Esophagus mucosa (tissue), 1 donor: ENCODE measurements around the gene TRPC6. TPM values are rescaled to one million over a fixed set of nuclear protein-coding genes. Genes with fewer than 3 reads are reported as not detected.
A peak's percentile ranks its signal among the peaks of the same experiment; 100 is the strongest.

Source experiments
- ATAC-seq: fragments of 200-7000 bp; cut with Tn5 transposase; one replicate; pipeline ENCODE4 v1.9.1; 2020
- total RNA-seq: library from RNA; stranded (reverse); gene quantifications from one replicate; pipeline ENCODE4 v1.2.4, GENCODE V29; 2023
- donor health status: DM: yes; HTN: yes; CAD: no.

The TRPC6 gene
- total RNA-seq = 0.36 TPM

DNA sequence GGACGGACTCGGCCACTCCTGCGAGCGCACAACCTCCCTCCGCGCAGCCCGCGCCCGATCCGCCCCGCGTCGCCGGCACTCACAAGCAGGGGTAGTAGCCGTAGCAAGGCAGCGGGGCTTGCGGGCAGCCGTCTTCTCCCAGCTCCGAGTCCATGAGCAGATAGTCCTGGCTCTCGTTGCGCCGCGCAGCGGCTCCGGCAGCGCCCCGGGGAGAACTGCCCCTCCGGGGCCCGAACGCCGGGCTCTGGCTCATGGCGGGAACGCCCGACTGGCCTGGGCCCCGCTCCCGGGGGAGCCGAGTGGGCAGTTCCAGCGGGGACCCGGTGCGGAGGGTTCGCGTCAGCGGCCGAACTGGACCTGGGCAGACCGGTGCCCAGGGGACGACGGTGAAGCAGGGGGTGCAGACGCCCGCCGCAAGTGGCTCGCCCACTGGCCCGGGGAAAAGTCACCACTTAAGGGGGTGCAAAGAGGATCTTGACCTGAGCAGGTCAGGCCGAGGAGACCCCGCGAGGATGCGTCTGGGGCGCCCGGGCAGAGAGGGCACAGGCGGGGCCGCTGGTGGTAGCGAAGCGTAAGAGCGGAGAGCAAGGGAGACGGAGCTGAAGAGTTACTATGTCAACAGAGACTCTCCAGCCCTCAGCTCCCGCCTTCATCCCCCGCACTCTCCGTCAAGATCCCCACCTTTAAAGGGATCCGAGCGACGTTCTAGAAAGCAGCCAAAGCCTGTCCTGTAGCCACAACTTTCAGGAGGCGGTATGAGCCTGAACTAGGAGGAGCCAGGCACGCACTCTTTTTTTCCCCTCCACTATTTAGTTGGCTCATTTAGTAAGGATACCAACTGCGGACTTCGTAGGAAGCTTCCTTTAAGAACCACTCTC is at the start of gene TRPC6:
TRPC6 (minus strand) TSS at position 757 of the 878 bp plus-strand sequence; CDS start at position 253, 504 bp downstream.
- peak; percentile 47 for ATAC-seq

DNA sequence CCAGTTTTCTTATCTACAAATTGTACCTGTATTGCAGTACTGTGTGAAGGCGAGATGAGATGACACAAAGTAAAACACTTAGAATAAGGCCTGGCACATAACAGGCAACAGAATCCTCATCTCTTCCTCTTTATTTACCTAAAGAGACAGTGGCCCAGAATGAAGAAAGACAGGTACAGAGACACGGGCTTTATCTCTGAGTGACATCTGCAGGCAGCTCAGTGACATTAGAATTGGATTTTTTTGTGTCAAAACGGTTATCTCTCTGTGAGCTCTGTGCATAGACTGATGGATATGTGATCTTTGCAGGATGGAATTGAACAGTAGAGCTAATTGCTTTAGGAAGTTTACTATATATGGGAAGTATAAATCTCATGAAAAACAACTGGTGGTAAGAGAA is 36.2 kb upstream of the TRPC6 start:
- no peak for ATAC-seq

DNA sequence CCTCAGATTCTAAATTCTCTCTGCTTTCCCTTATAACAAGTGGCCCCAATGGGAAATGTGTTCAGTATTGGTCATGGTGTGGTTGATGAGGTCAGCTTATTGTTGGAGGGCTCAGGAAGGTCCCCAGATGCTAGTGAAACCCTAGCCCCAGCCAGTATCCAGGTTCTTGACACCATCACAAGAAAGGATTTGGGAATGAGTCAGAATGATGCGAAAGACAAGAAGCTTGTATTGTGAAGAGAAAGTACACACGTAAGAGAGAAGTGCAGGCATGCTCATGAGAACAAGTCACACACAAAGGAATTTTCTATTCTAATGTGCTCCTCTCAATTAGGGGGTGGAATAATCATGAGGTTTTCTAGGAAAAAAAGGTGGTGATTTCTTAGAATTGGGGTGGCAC is 34.9 kb upstream of the TRPC6 start:
- peak; percentile 67 for ATAC-seq

DNA sequence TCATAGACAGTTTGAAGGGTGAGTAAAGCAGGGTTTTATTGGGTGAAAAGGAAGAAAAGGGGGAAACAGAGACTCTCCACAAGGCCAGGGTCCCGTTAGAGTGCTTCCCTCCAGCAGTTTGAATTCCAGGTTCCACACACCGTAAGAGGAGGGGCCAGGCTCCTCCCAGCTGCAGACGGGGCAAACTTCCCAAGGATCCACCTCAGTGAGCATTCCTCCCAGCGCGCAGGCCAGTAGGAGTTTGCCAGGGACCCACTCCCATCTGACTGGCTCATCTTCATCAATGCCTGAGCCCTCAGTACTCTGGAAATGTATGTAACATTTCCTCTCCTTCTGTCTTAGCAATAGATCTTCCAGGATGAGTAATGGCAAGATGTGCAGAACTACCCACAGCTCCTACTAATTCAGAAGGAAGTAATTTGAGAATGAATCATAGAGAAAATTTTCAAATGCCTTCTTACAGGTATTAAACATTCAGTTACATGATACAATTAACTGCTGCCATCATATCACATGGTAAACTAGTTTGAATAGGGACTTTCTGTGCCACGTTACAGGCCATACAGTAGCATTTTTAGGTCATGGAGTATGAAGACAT is 34.0 kb upstream of the TRPC6 start:
- ATAC-seq = peak; percentile 86

DNA sequence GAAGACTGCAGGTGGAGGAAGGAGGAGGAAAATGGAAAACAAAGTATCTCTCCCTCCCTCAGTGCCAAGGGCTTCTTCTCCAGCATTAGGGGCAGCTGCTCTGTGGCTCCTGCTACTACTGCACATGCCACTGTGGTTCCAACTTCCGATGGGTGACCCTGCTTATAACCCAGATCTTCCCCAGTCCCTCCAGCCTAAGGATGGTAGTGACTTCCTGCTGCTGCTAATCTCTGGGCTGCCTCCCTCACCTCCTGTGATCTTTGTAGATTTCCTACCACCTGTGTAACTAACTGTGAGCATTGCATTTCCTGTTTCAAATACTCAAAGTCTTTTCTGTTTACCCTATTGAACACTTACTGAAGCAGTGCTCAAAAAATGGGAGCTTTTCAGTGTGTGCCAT is 28.7 kb upstream of the TRPC6 start:
- ATAC-seq = no peak

DNA sequence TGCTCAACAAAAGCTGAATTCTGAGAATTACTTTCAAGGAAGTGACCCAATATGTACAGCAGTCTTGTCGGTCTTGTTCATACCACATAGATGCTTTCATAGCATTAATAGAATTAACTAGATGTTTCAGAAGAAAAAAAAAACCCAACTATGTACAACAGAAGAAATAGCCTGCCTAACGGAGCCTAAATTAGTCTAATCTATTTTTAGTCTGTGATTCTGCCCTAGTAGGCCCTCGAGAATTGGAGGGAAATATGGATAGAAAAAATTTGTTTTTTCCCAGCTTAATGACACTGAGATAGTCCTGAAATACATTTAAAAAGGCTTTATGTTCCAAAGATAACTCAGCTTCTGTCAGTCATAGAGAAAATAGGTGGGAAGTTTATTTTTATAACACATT is 17.1 kb upstream of the TRPC6 start:
- ATAC-seq = no peak

DNA sequence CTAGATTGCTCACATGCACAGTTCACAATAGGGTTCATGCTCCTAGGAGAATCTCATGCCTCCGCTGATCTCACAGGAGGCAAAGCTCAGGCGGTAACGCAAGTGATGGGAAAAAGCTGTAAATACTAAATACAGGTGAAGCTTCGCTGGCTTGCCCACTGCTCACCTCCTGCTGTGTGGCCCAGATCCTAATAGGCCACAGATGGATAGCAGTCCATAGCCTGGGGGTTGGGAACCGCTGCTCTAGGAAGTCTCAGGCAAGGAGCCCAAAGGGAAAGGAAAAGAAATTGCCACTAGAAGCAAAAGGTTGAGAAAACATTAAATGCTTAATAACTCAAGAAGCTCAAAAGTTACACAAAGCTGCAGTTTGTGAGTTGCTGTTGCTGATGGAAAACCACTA is 3.2 kb upstream of the TRPC6 start:
- no peak for ATAC-seq

DNA sequence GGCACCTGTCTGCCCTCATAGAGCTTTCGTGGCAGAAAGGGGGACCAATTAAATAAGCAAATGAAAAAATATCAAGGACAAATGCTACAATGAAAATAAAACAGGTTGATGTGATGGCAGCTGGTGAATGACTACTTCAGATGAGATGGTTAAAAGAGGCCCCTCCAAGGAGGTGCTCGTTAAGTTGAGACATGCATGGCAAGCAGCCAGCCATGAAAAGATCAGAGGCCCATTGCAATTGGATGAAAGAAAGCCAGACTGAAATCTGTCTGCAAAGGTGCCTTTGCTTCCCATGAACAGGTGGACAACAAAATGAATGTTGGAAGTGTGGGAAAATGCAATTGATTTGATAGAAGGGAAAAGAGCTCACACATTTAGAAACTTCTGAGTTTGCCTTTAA is 848 bp upstream of the TRPC6 start:
- ATAC-seq = no peak

DNA sequence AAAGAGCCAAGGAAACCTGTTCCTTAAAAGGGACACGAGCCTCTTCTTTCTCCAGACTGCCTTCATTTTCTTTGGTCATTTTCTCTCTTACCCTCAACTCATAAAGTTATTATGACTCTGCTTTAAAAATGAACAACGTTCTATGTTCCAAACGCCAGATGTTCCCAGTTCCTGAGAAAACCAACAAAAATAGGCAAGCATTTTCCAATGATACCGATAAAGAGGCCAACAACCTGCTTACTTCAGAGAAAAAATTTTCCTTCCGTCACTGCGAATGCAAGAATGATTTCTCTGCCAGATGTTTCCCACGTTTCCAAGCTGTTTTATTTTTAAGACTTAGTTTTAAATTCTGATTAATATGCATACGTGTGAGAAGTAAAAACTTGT is 315 bp upstream of the TRPC6 start:
- ATAC-seq = no peak

DNA sequence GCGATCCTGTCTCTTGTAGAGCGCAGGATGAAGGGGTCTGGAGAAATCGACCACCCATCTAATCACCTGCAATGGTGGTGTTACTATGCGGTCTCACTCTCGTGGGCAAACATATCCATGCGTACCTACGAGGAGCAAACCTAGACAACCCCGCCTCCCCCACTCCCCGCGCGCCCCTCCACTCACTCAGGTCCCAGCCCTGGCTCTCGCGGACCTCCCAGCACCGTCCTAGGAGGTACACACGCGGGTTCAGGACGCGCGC is 887 bp downstream of the TRPC6 start:
- ATAC-seq = no peak

DNA sequence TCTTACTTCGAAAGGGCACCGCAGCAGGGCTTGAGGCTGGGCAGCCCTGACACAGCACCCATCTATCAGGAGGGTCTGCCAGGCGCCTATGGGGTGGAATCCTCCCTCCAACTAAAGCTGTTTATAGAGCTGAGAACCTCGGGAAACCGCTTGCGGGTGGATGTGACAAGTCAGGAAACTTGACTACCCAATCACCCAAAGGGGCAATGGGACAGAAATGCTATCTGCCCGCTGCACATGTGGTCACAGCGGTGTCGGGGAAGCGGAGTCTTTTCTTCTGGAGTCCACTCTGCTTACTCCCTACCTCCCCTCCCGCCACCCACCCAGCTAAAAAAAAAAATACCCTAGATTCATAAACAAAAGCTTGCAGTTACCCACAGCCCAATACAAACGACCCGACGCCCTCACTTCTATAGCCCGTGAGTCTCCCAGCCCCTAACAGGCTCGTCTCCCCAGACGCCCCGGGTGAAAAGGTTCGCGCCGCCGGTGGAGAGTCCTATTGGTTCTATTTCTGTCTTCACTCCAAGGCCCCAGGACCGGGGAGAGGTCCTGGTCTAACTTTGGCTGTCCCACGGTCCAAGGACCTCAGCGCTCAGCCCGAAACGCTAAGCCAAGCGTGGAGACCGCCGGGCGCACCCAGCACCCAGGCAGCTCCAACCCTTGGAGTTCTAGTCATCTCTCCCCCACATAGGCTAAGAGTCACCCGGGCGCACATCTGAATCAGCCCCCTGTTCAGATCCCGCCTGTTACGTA is 1.4 kb downstream of the TRPC6 start:
- ATAC-seq = peak; percentile 26

DNA sequence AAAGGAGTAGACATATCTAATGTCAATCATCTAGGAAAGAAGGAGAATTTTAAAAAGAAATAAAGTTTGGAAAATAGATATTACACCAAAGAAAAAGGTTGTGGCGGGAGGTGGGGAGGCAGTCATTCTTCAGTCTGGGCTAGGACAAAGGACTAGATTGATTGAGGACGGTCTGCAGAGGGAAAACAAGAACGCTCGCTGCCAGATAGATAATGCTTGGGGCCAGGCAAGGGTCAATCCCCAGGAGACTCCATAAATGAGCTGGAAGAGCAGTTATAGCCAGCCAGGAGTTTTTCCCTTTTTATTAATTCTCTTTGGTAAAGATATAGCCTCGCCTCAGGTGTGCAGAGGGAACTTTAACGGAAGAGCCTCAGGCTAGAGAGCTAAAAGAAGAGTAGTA is 6.3 kb downstream of the TRPC6 start:
- no peak for ATAC-seq

DNA sequence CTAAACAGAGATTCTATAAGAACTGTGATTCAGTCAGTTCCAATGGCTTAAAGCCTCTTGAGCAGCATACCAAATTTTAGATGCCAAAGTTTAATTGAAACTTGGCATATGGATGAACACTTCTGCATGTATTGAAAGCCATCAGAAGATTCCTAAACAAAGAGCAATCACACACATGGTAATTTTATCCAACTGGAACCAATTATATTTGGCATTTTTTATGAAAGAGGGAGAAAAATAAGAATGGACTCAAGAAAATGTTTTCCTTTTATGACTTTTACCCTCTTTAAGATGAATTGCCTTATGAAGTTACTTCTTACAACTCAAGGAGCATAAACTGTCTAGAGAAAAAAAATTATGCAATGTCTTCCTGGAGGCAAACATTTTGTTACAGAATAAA is 7.4 kb downstream of the TRPC6 start:
- no peak for ATAC-seq

DNA sequence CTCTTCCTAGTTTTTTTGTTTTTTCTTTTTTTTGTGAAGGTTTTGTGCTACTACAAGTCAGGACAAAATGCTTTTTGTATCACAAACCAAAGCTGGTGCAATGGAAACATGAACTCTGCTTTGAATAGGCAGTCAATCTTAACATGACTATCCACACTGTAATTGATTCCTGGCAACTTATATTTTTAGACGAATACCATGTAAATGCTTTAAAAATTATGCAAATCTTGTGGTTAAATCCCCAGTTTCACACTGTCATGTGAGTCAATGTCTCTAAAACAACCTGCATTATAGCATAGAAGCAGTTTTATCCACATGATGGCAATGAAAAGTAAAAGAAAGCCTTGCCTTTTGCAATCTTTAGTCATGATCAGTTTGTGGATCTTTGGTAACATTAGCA is 8.9 kb downstream of the TRPC6 start:
- no peak for ATAC-seq

DNA sequence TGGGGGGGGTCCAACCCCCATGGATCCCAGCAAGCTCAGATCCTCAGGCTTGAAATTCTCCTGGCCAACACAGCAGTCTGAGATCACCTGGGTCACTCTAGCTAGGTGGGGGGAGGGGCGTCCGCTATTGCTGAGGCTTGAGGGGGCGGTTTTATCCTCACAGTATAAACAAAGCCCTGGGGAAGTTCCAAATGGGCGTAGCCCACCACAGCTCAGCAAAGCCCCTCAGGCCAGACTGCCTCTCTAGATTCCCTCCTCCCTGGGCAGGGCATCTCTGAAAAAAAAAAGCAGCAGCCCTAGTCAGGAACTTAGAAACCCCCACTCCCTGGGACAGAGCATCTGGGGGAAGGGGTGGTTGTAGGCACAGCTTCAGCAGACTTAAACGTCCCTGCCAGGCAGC is 16.7 kb downstream of the TRPC6 start:
- no peak for ATAC-seq

DNA sequence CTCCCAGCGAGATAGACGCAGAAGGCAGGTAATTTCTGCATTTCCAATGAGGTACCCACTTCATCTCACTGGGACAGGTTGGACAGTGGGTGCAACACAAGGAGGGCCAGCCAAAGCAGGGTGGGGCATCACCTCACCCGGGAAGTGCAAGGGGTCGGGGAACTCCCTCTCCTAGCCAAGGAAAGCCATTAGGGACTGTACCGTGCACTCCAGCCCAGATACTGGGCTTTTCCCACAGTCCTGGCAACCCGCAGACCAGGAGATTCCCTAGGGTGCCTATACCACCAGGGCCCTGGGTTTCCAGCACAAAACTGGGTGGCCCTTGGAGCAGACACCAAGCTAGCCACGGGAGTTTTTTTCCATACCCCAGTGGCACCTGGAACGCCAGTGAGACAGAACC is 17.2 kb downstream of the TRPC6 start:
- ATAC-seq = no peak

DNA sequence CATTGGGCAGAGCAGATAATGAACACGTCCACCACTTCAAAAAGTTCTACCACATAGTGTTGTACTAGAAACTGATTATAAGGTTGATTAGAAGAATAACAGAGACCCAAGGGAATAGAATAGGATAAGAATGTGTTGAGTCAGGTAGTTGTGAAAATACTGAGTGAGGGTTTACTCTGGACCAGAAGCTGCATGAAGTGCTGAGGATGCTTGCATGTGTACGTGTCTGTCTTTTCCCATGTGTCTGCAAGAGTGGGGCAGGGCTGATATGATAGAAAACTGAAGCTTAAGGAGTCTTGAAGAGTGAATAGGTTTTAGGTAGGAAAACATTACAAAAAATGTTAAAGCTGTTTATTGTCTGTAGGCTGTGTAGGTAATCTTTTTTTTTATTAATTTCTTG is 20.6 kb downstream of the TRPC6 start:
- ATAC-seq = no peak

DNA sequence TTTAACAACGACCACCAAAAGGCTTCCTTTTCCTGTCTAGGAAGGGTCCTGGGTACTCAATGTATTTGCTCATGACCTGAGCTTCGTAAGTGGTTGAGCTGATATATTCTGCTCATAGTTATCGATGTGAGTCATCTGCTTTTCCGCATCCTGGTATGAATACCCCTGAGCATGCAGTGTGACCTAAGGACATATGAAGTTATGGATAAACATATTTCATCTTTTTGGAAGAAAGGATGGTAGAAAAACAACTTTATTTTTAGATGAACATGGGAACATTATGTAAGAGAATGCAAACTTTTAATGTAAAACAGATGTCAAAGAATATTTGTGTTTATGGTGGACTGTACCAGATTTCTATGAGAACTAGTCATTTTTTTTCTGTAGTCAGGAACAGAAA is 28.4 kb downstream of the TRPC6 start:
- ATAC-seq = no peak

DNA sequence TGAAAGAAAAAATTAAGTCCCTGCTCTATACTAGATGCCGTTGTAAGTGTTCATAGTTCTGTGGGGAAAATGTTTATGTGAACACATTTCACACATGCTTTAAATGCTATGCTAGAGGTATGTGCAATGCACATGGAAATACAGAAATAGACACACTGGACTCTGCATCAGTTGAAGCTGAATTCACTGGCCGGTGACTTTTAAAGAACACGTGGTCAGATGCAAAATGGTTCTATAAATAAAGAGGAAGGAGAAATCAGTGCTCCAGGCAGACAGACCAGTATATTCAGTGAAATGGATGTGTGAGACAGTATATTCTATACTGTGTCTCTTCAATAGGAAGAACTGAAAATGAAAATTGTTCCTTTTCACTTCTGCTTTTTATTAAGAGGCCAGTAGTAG is 29.9 kb downstream of the TRPC6 start:
- ATAC-seq = no peak

DNA sequence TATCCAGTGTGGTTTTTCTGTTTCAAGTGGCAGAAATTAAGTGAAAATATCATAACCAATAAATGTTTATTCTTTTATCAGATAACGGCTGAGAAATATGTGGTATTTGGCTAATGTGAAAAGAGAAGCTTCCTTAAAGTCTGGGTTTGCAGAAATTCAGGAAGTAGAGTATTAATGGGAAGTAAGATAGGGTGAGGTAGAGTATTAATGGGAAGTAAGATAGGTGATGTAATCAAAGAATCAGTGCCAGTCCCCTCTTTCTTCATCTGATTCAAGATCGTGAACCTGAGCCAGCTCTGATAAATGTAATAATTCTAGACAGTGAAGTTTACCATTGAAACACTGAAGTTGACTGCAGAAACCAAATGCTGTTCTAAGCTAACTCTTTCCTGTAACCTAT is 30.9 kb downstream of the TRPC6 start:
- no peak for ATAC-seq

DNA sequence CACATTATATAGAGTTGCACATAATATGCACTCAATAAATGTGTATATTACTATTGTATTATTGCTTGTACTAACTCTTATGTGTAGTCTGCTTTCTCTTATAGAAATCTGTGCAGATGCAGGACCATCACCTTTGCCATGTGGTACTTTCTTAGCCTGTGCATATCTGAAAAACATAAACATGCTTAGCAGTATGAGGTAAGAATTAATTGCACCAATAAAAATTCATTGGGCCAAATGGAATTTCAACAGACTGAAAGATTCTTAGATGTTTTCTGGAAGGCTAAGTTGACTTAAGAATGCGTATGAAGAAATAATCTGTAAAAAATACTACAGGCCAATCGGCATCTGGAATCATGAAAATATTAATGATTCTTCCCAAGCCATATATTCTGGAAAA is 55.3 kb downstream of the TRPC6 start:
- ATAC-seq = no peak

DNA sequence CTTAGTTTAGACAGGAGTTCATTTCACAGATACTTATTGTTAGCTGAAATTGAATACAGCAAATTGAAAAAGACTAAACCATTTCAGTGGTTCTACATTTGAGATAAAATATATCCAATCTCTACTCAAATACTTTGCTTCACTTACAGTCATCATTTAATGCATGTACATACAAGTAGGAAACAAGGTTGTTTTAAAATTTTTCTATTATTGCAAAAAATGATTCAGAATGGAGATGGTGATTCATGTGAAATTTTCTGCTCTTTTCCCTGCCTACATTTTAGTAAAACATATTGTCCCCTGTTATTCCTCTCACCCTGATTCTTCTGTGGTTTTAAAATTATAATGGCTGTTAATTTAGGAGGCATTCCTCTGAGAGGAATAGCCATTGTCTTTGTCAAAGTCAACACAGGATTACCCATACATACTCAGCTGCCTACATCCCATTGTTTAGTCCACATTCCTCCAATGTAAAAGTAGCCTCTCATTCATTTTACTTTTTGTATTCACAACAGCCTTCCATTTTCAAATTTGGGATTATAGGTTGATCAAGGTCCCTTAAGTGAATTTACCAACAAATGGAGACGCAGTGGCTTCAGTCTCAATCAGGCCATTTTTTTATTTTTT is 60.1 kb downstream of the TRPC6 start:
- ATAC-seq = no peak

DNA sequence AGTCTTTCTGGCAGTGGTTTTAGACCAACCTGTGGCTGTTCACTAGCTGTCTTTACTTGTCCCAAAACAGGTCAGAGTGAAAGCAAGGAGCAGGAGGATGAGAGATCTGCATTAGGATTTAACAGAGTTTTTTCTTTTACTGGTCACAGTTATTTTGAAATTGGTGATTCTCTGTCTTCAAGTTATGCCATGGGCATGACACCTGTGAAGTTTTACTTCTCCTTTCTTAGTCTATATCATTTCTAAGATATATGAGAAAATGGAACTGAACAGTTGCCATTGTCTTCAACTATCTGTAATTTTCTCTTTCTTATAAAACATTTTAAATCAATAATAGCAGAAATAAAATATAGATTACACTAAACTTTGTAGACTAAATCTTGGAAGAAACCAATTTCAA is 60.6 kb downstream of the TRPC6 start:
- no peak for ATAC-seq

DNA sequence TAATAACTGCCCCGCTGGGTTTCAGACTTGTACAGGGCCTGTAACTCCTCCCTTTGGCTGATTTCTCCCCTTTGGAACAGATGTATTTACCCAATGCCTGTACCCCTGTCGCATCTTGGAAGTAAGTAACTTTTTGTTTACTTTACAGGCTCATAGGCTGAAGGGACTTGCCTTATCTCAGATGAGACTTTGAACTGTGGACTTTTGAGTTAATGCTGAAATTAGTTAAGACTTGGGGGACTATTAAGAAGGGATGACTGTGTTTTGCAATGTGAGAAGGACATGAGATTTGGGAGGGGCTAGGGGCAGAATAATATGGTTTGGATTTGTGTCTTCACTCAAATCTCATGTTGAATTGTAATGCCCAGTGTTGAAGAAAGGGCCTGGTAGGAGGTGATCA is 62.0 kb downstream of the TRPC6 start:
- ATAC-seq = no peak
